Vagina (tissue), 2 donors: ENCODE results near the gene RSBN1.

ENCODE experiments used
- POLR2A ChIP-seq, 2 donors: fragments of 450-650 bp; IDR thresholded peaks; one replicate each; pipeline ENCODE4 v1.6.1; 2017; ENCODE audit warnings: antibody characterized with exemption in 2 of 2, mild to moderate bottlenecking in 2 of 2, moderate library complexity in 2 of 2
- POLR2AphosphoS5 ChIP-seq, 2 donors: sonication (generic); formaldehyde crosslinking; IDR thresholded peaks; one replicate each; pipeline ENCODE4 v1.9.0; 2017; ENCODE audit warnings: antibody characterized with exemption in 2 of 2, mild to moderate bottlenecking in 2 of 2, low read depth in 1 of 2; ENCODE audit not compliant: insufficient read depth in 1 of 2
- TF ChIP-seq, protein P1 (sequence below), 3 experiments: fragments of 450-650 bp in 2 of 3; fragments of 200-600 bp in 1 of 3; sonication (generic) in 1 of 3; IDR thresholded peaks; one replicate each; pipeline ENCODE4 v1.5.1; 2017 to 2019; ENCODE audit warnings: antibody characterized with exemption in 3 of 3, mild to moderate bottlenecking in 2 of 3, moderate library complexity in 2 of 3

DNA sequence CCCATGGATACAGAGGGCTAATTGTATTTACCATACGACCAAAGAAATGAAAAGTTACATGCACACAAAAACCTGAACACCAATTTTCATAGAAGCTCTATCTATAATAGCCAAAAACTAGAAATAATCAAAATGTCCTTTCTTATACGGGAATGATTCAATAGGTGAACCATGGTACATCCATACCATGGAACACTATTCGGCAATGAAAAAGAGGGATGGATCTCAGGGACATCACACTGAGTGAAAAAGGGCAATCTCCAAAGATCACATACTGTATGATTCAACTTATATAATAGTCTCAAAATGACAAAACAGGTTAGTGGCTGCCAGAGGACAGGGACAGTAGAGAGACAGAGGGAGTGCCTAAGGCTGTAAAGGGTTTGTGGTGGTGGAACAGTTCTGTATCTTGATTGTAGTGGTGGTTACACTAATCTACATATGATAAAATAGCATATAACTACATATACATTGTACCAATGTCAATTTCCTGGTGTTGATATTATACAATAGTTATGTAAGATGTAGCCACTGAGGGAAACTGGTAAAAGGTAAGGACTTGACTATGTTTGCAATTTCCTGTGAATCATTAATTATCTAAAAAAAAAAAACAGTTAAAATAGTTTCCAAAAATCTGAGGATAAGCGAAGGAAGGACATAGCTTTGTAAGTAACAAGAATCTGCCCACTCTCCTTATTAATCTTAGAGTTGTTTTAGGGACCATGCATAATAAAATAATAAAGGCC, 3.7 kb downstream of the RSBN1 start:
- TF ChIP-seq POLR2A (IDR thresholded peaks at IDR 0.05): no peak
- no peak for TF ChIP-seq POLR2AphosphoS5 (IDR thresholded peaks at IDR 0.05; ENCODE audit: insufficient read depth in 1 of 2, low read depth in 1 of 2)
- TF ChIP-seq, protein P1, sequence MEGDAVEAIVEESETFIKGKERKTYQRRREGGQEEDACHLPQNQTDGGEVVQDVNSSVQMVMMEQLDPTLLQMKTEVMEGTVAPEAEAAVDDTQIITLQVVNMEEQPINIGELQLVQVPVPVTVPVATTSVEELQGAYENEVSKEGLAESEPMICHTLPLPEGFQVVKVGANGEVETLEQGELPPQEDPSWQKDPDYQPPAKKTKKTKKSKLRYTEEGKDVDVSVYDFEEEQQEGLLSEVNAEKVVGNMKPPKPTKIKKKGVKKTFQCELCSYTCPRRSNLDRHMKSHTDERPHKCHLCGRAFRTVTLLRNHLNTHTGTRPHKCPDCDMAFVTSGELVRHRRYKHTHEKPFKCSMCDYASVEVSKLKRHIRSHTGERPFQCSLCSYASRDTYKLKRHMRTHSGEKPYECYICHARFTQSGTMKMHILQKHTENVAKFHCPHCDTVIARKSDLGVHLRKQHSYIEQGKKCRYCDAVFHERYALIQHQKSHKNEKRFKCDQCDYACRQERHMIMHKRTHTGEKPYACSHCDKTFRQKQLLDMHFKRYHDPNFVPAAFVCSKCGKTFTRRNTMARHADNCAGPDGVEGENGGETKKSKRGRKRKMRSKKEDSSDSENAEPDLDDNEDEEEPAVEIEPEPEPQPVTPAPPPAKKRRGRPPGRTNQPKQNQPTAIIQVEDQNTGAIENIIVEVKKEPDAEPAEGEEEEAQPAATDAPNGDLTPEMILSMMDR (IDR thresholded peaks at IDR 0.05): no peak
